Epithelial cell of proximal tubule (primary cell): ENCODE data around the gene PRSS57. TPM values are rescaled to one million over a fixed set of nuclear protein-coding genes. Genes with fewer than 3 reads are reported as not detected.

ENCODE experiments used
- DNase-seq: peaks from one replicate; pipeline ENCODE4 v3.0.0-alpha.2; 2011; ENCODE audit warnings: low read depth
- H3K4me3 ChIP-seq: 2 replicates; pipeline ENCODE4 v1.5.1; 2011; ENCODE audit warnings: low read depth, mild to moderate bottlenecking, low read length
- CTCF ChIP-seq: conservative IDR thresholded peaks from 2 replicates; pipeline ENCODE4 v1.5.1; 2012; ENCODE audit warnings: low read depth, mild to moderate bottlenecking, low read length
- total RNA-seq: library from RNA; depleted of rRNA; stranded (reverse); fragments of >200 nt; gene quantifications from 2 replicates; pipeline ENCODE4 v1.2.3, GENCODE V29; 2015

Gene PRSS57
- total RNA-seq, 1 donor from 2014 or later = not detected

GRCh38 chr19:722553-723101 lies 27.4 kb upstream of the PRSS57 start:
- DNase-seq = no peak
- TF ChIP-seq CTCF = no peak
- H3K4me3 ChIP-seq = no peak overlapping the region

- no peak overlapping the region for H3K4me3 ChIP-seq
- no peak for TF ChIP-seq CTCF
- no peak for DNase-seq
Measured at GRCh38 chr19:720345-721160, 25.3 kb upstream of the PRSS57 start.

- DNase-seq = no peak
- H3K4me3 ChIP-seq = no peak overlapping the region
- no peak for TF ChIP-seq CTCF
Measured at GRCh38 chr19:719636-720344, 24.5 kb upstream of the PRSS57 start.

- no peak overlapping the region for H3K4me3 ChIP-seq
- TF ChIP-seq CTCF = no peak
- DNase-seq = no peak
Measured at GRCh38 chr19:718991-719512, 23.8 kb upstream of the PRSS57 start.

- no peak for DNase-seq
- H3K4me3 ChIP-seq = no peak overlapping the region
- no peak for TF ChIP-seq CTCF
Measured at GRCh38 chr19:718251-718951, 23.1 kb upstream of the PRSS57 start.

- no peak for DNase-seq
- no peak overlapping the region for H3K4me3 ChIP-seq
- no peak for TF ChIP-seq CTCF
Measured at GRCh38 chr19:715347-715746, 20.1 kb upstream of the PRSS57 start.
